ENCODE data around the gene HPS4.

GRCh38 chr22:26502688-26503561, 19.3 kb upstream of the HPS4 start:
- TF ChIP-seq MTA2 (IDR thresholded peaks at IDR 0.05; ENCODE audit: low read depth) (no peak), SREBF2 (IDR thresholded peaks at IDR 0.05; ENCODE audit: low read length) (no peak), ZBTB33 (IDR thresholded peaks at IDR 0.05) (no peak), JUNB (IDR thresholded peaks at IDR 0.05) (no peak)

Data from GM12878 (cell line).